Measurements from ENCODE around the gene ARHGAP27. TPM values are rescaled to one million over a fixed set of nuclear protein-coding genes. Genes with fewer than 3 reads are reported as not detected.

Gene ARHGAP27
- total and polyA plus RNA-seq, 2 of the 13 experiments (the other 11 are each of a cell fraction or from before 2014, with no cell fraction given), result 15.5 to 18.9 TPM

DNA sequence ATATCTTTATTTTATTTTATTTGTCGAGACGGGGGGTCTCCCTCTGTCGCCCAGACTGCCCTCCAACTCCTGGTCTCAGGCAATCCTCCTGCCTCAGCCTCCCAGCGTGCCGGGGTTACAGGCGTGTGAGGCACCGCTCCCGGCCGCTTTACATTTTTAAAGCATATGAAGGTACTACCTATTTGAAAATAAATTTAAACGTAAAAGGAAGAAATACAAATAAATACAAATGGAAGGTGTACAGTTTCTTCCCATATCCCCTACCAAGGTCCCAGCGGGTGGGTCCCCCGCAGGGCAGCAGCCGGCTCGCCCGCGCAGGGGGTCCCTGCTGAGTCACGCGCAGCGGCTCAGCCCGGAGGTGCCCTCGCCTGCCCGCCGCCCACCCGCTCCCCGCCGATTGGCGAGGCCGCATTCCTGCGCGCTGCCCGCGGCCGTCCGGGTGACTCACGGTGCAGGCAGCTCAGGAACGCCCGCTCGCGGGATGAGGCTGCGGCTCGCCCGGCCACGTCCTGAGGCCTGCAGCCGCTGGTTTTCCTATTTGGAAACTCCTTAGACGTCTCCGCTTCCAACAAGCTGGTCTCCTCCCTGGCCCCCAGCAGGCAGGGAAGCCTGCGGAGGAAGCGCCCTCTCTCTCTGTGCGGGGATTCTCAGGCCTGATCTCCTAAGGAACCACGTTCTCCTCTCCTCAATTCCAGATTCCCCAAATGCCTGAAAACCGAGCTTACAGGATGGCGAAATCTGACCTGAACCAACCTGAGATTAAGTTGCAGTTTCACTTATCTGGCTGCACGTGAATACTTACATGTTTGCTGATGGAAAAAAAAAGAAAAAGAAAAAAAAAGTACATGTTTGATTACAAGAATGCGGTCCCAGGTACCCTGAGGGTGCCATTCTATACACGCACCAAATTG lies 61.0 kb downstream of the ARHGAP27 start (continued):
- no peak for TF ChIP-seq ZBTB3 (CRISPR knock-in tag; IDR thresholded peaks at IDR 0.05; ENCODE audit: borderline replicate concordance, low read depth)
- TF ChIP-seq ZNF124 (CRISPR knock-in tag; IDR thresholded peaks at IDR 0.05), result no peak
- 0 out of 2 replicates have a peak, but pooled peaks have one; percentile 52 for TF ChIP-seq ZNF550 (CRISPR knock-in tag; IDR thresholded peaks at IDR 0.05; ENCODE audit: borderline replicate concordance)
- no peak for TF ChIP-seq NCOA5 (CRISPR knock-in tag; IDR thresholded peaks at IDR 0.05)
- TF ChIP-seq FOSL1 (CRISPR knock-in tag; IDR thresholded peaks at IDR 0.05; ENCODE audit: borderline replicate concordance), result peak; percentile 97
- TF ChIP-seq, protein P1, sequence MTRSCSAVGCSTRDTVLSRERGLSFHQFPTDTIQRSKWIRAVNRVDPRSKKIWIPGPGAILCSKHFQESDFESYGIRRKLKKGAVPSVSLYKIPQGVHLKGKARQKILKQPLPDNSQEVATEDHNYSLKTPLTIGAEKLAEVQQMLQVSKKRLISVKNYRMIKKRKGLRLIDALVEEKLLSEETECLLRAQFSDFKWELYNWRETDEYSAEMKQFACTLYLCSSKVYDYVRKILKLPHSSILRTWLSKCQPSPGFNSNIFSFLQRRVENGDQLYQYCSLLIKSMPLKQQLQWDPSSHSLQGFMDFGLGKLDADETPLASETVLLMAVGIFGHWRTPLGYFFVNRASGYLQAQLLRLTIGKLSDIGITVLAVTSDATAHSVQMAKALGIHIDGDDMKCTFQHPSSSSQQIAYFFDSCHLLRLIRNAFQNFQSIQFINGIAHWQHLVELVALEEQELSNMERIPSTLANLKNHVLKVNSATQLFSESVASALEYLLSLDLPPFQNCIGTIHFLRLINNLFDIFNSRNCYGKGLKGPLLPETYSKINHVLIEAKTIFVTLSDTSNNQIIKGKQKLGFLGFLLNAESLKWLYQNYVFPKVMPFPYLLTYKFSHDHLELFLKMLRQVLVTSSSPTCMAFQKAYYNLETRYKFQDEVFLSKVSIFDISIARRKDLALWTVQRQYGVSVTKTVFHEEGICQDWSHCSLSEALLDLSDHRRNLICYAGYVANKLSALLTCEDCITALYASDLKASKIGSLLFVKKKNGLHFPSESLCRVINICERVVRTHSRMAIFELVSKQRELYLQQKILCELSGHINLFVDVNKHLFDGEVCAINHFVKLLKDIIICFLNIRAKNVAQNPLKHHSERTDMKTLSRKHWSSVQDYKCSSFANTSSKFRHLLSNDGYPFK (CRISPR knock-in tag; IDR thresholded peaks at IDR 0.05; ENCODE audit: borderline replicate concordance), result no peak; the same call in 1 of the 2 replicates
- no peak for TF ChIP-seq TCF7 (IDR thresholded peaks at IDR 0.05; ENCODE audit: low read depth)
- no peak for TF ChIP-seq ONECUT2 (CRISPR knock-in tag; IDR thresholded peaks at IDR 0.05)
- no peak for TF ChIP-seq ZNF292 (CRISPR knock-in tag; IDR thresholded peaks at IDR 0.05; ENCODE audit: borderline replicate concordance, low read depth)
- TF ChIP-seq, protein P2, sequence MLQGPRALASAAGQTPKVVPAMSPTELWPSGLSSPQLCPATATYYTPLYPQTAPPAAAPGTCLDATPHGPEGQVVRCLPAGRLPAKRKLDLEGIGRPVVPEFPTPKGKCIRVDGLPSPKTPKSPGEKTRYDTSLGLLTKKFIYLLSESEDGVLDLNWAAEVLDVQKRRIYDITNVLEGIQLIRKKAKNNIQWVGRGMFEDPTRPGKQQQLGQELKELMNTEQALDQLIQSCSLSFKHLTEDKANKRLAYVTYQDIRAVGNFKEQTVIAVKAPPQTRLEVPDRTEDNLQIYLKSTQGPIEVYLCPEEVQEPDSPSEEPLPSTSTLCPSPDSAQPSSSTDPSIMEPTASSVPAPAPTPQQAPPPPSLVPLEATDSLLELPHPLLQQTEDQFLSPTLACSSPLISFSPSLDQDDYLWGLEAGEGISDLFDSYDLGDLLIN (CRISPR knock-in tag; IDR thresholded peaks at IDR 0.05; ENCODE audit: borderline replicate concordance), result peak; percentile 25; the same call in 1 of the 2 replicates
- no peak for TF ChIP-seq ZNF24 (IDR thresholded peaks at IDR 0.05)
- no peak for TF ChIP-seq ZNF230 (CRISPR knock-in tag; IDR thresholded peaks at IDR 0.05)
- peak; percentile 86; the same call in 1 of the 2 replicates for TF ChIP-seq AKAP8 (CRISPR knock-in tag; IDR thresholded peaks at IDR 0.05)
- peak; percentile 69; the same call in 1 of the 2 replicates for TF ChIP-seq ZSCAN21 (CRISPR knock-in tag; IDR thresholded peaks at IDR 0.05; ENCODE audit: borderline replicate concordance)
- TF ChIP-seq CHD2 (IDR thresholded peaks at IDR 0.05; ENCODE audit: low read depth, low read length), result 0 out of 2 replicates have a peak, but pooled peaks have one; percentile 39
- no peak for TF ChIP-seq ZNF235 (CRISPR knock-in tag; IDR thresholded peaks at IDR 0.05; ENCODE audit: borderline replicate concordance)
- TF ChIP-seq, protein P3, sequence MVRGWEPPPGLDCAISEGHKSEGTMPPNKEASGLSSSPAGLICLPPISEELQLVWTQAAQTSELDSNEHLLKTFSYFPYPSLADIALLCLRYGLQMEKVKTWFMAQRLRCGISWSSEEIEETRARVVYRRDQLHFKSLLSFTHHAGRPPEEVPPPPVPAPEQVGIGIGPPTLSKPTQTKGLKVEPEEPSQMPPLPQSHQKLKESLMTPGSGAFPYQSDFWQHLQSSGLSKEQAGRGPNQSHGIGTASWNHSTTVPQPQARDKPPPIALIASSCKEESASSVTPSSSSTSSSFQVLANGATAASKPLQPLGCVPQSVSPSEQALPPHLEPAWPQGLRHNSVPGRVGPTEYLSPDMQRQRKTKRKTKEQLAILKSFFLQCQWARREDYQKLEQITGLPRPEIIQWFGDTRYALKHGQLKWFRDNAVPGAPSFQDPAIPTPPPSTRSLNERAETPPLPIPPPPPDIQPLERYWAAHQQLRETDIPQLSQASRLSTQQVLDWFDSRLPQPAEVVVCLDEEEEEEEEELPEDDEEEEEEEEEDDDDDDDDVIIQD (CRISPR knock-in tag; IDR thresholded peaks at IDR 0.05; ENCODE audit: low read depth), result no peak; the same call in 1 of the 2 replicates
- no peak for TF ChIP-seq ZNF616 (CRISPR knock-in tag; IDR thresholded peaks at IDR 0.05; ENCODE audit: low read depth)
- 0 out of 2 replicates have a peak, but pooled peaks have one; percentile 54 for TF ChIP-seq ZC3H4 (CRISPR knock-in tag; IDR thresholded peaks at IDR 0.05; ENCODE audit: borderline replicate concordance)
- TF ChIP-seq PRMT3 (CRISPR knock-in tag; IDR thresholded peaks at IDR 0.05; ENCODE audit: borderline replicate concordance, low read depth), result no peak
- peak; percentile 60; the same call in 1 of the 2 replicates for TF ChIP-seq ZBTB20 (CRISPR knock-in tag; IDR thresholded peaks at IDR 0.05; ENCODE audit: borderline replicate concordance, low read depth)
- no peak for TF ChIP-seq GABPA (IDR thresholded peaks at IDR 0.05; ENCODE audit: low read depth, low read length)
- no peak for TF ChIP-seq GABPA (CRISPR knock-in tag; IDR thresholded peaks at IDR 0.05; ENCODE audit: low read depth)
- TF ChIP-seq HES4 (CRISPR knock-in tag; IDR thresholded peaks at IDR 0.05; ENCODE audit: borderline replicate concordance), result no peak

Data from HepG2 (cell line).